Activated CD4-positive, alpha-beta T cell treated with anti-CD3 and anti-CD28 coated beads, Interleukin-2, amount 50 U/mL, for 48 hours (primary cell): Measurements from ENCODE around the gene CFAP54.
A peak's percentile ranks its signal among the peaks of the same experiment; 100 is the strongest.
"Not testable (repeated sequence)": the region's sequence is repeated elsewhere in the genome, so short reads cannot be mapped to it uniquely, and the experiment has no call there.

Source experiments
- DNase-seq, 2 experiments: peaks; one replicate each; pipeline ENCODE4 v3.0.0-alpha.2; 2020

CFAP54 gene

GRCh38 chr12:96623656-96624217 lies 134.4 kb downstream of the CFAP54 start:
- DNase-seq: no peak

- DNase-seq: no peak
Observed at GRCh38 chr12:96635844-96636243, 146.5 kb downstream of the CFAP54 start.

- no peak for DNase-seq
Observed at GRCh38 chr12:96636895-96637294, 147.5 kb downstream of the CFAP54 start.

- DNase-seq: no peak
Observed at GRCh38 chr12:96648923-96649322, 159.5 kb downstream of the CFAP54 start.

- no peak for DNase-seq
Observed at GRCh38 chr12:96652870-96653269, 163.5 kb downstream of the CFAP54 start.

GRCh38 chr12:96658075-96658474 lies 168.7 kb downstream of the CFAP54 start:
- DNase-seq: no peak

- no peak for DNase-seq
Observed at GRCh38 chr12:96669786-96670185, 180.4 kb downstream of the CFAP54 start.

GRCh38 chr12:96670334-96670899 lies 181.0 kb downstream of the CFAP54 start:
- DNase-seq: no peak

GRCh38 chr12:96675519-96675918 lies 186.1 kb downstream of the CFAP54 start:
- DNase-seq: not testable (repeated sequence)

GRCh38 chr12:96677363-96677762 lies 188.0 kb downstream of the CFAP54 start:
- no peak for DNase-seq

- DNase-seq: no peak
Observed at GRCh38 chr12:96687719-96688118, 198.3 kb downstream of the CFAP54 start.

GRCh38 chr12:96698521-96698920 lies 209.1 kb downstream of the CFAP54 start:
- DNase-seq: no peak

GRCh38 chr12:96698965-96699364 lies 209.6 kb downstream of the CFAP54 start:
- DNase-seq: no peak

GRCh38 chr12:96701856-96702255 lies 212.5 kb downstream of the CFAP54 start:
- DNase-seq: no peak

GRCh38 chr12:96710127-96710745 lies 220.9 kb downstream of the CFAP54 start:
- no peak for DNase-seq

- DNase-seq: no peak
Observed at GRCh38 chr12:96711364-96711763, 222.0 kb downstream of the CFAP54 start.

GRCh38 chr12:96714199-96714598 lies 224.8 kb downstream of the CFAP54 start:
- DNase-seq: no peak

GRCh38 chr12:96719660-96720362 lies 230.4 kb downstream of the CFAP54 start:
- DNase-seq: peak in 1 of 2 experiments; percentile 11

GRCh38 chr12:96720363-96720705 lies 231.0 kb downstream of the CFAP54 start:
- peak; percentile 18 to 32 for DNase-seq

- not testable (repeated sequence) for DNase-seq
Observed at GRCh38 chr12:96729466-96729865, 240.1 kb downstream of the CFAP54 start.

- DNase-seq: no peak
Observed at GRCh38 chr12:96729886-96730285, 240.5 kb downstream of the CFAP54 start.

GRCh38 chr12:96743606-96744005 lies 254.2 kb downstream of the CFAP54 start:
- no peak for DNase-seq

- DNase-seq: no peak
Observed at GRCh38 chr12:96749999-96750398, 260.6 kb downstream of the CFAP54 start.

GRCh38 chr12:96751626-96752025 lies 262.2 kb downstream of the CFAP54 start:
- DNase-seq: no peak
